Stimulated activated CD8-positive, alpha-beta memory T cell treated with anti-CD3 and anti-CD28 coated beads, Interleukin-7, amount 100 ng/mL, for 4 hours (primary cell): ENCODE data around the gene FERD3L.

ENCODE experiments used
- DNase-seq, 2 donors: peaks; one replicate each; pipeline ENCODE4 v3.0.0-alpha.2; 2020; ENCODE audit warnings: low read depth in 2 of 2

FERD3L gene

DNA sequence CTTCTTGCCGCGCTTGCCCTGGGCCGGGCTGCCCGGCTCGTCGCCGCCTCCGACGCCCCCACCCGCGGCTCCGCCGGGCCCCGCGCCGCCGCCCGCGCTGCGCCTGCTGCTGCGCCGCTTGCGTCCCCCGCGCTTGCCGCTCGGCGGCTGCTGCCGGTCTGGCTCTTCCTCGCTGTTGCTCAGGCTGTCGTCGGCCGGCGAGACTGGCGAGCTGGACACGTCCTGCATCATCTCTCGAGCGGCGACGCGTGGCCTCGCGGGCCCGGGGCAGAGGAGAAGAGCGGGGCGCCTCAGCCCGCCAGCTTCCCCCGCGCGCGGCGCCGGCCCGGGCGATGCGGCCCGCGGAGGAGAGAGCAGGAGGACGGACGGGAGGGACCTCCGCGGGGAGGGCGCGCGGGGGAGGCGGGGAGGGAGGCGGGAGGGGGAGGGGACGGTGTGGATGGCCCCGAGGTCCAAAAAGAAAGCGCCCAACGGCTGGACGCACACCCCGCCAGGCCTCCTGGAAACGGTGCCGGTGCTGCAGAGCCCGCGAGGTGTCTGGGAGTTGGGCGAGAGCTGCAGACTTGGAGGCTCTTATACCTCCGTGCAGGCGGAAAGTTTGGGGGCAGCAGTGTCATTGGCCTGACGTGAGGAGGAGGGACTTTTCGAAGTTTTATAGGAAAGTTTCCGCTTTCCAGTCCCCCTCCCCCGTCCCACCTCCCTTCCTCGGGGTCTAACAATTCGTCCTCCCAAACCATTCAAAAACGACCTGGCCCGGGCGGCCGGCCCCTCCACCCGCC, 27.9 kb downstream of the FERD3L start, which contains the start of gene TWIST1:
TWIST1 (minus strand) TSS at position 546 of the 779 bp plus-strand sequence; CDS start at position 231, 315 bp downstream.
- no peak for DNase-seq

- DNase-seq, result no peak
Measured at GRCh38 chr7:19116121-19117090, 28.8 kb downstream of the FERD3L start.

DNA sequence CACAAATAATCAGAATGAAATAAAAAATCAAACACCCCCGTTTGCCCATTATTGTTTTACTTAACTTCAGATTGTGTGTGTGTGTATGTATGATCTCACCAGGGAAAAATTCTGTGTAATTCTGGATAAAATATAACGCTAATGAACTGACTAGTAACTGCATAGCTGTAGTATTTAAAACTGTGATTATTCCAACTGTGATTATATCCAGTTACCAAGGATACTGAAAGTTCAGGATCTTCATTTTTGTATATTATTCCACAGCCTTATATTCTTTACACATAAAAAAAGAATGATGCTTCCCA, 30.7 kb downstream of the FERD3L start:
- no peak for DNase-seq

GRCh38 chr7:19113855-19114550, 31.2 kb downstream of the FERD3L start:
- no peak for DNase-seq

- no peak for DNase-seq
Measured at GRCh38 chr7:19113002-19113350, 32.2 kb downstream of the FERD3L start.

- no peak for DNase-seq
Measured at GRCh38 chr7:19112274-19113001, 32.8 kb downstream of the FERD3L start.

- no peak for DNase-seq
Measured at GRCh38 chr7:19111474-19112273, 33.5 kb downstream of the FERD3L start.

DNA sequence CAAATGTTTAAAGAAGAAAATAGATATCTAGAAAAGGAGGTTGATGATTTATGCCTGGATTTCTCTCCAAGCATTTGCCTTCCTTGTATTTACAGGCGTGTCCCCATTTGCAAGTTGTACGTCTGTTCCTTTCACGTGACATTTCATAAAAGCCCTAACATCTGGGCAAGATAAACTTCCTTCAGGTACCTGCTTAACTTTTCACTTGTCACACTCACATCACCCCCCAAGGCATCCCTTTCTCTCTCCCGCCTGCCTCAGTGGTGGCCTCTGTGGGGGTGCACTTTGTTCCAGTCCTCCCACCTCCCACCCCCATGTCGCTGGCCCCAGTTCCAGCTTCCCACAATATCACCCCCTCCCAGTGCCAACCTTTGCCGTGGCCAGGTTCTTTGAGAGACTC, 34.4 kb downstream of the FERD3L start:
- no peak for DNase-seq

- DNase-seq, result no peak
Measured at GRCh38 chr7:19110026-19110730, 35.0 kb downstream of the FERD3L start.

DNA sequence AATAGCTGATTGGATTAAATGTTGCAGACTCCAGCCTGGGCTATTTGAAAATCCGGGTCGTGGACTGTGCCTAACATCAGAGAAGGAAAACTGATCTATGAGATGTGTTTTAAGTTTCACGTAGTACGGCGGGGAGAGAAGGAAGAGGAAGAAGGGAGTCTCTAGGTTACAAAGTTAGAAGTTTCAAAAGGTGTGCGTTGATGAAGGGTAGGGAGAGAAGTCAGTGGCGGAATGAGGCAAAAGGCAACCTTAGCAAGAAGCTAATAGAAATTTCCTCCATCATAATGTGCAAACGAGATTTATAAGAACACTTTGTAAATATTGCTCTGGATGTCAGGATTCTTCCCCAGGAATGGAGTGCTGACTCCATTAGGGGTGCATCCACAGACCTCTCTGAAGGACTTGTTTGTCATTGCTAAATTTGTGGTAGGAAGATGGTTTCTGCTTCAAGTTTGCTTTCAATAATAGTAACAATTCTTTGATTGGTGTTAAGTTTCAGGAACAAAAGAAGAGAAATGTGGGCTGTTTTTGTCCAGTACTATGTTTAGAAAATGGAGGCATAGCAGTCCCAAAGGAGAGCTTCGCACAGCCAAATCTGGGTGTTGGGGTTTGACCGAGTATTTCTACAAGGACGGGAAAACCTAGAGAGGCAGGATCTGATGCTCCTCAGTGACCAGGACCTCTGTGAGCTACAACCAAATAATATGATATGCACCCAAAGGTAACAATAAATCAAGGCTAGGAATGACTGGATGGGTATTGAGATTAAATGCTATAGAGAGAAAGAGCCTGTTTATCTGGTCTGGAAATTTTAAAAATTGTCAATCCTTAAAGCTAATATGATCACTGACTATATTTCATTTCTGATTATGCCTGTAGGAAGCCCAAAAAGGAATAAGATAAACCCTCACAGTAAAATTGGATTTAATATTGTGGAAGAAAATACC, 35.9 kb downstream of the FERD3L start:
- DNase-seq, result no peak

- no peak for DNase-seq
Measured at GRCh38 chr7:19107356-19108146, 37.7 kb downstream of the FERD3L start.

DNA sequence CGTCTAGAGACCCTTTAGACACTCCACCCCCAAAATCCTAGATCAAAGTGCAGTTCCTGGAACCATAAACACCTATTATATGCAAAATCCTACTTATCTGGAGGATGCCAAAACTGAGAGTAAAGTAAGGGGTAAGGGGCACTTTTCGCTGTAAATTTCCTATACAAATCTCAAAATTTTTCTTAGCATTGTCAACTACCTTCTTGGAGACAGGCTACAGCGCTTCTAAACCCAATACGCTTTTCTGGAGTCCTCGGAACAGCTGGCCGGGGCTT, 38.2 kb downstream of the FERD3L start:
- DNase-seq, result no peak

- no peak for DNase-seq
Measured at GRCh38 chr7:19106241-19107080, 38.8 kb downstream of the FERD3L start.

- DNase-seq, result no peak
Measured at GRCh38 chr7:19105546-19105945, 39.7 kb downstream of the FERD3L start.

GRCh38 chr7:19104811-19105210, 40.4 kb downstream of the FERD3L start:
- no peak for DNase-seq

DNA sequence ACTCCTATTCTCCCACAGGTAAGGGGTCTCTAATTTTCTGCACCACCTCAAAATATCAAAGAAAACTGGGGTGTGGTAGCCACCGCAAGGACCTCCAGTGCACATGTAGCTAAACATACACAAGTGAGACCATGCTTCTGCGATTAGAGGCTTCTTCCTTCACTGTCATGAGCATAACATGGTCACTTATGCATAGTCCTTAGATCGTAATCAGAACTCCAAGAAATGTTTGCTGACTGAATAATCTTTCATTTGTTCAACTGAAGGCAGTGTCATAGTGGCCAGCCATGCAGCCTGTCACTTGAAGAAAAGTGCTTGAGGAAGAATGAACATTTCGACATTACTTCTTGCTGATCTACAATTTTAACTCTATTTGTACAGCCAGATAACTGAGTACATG, 42.3 kb downstream of the FERD3L start:
- no peak for DNase-seq

DNA sequence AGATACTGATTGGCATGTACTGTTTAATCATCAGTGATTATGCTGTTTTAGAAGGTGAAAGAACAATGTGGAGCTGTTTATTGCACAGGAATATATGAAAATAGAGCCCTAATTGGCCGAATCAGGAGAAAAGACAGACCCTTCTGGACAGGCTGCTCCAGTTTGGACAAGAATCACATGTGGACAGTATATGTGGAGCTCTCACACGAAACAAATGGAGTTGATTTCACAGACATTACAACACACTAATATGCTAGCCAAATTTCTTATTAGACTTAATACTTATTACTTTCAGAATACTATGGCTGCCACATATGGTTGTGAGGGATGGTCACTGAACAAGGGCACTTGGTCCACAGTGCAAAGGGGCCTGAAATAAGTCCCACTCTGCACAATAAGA, 43.3 kb downstream of the FERD3L start:
- no peak for DNase-seq

DNA sequence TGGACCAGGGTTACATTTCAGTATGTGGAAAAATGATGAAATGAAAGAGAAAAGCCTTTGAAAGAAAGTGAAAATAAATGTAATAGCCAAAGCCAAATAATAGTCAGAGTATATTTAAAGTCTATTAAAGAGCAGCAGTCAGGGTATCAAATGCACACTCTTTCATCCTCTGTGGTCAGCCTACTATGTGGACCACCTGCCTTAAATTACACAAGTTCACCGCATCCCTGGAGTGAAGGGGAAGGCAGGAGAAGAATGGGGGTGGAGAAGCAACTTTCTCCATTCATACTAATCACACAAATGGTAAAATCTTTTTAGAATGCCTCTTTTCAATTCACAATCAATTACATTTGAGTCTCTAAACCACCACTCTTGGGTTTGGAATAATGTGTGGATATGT, 43.7 kb downstream of the FERD3L start:
- no peak for DNase-seq
